ENCODE results near the gene TRPC4.

GRCh38 chr13:37878496-37878895 lies 8.9 kb upstream of the TRPC4 start:
- TF ChIP-seq CTCF (IDR thresholded peaks at IDR 0.05) (no peak), POLR2A (IDR thresholded peaks at IDR 0.05) (no peak)

Measured in adrenal gland (tissue), 5 donors.